Mesothelial cell of epicardium (in vitro differentiated cells): ENCODE measurements around the gene PTPRN2. TPM values are rescaled to one million over a fixed set of nuclear protein-coding genes. Genes with fewer than 3 reads are reported as not detected.

Experiments used
- DNase-seq, 2 experiments: peaks; one replicate each; pipeline ENCODE4 v3.0.0; 2021; ENCODE audit warnings: low spot score in 2 of 2; ENCODE audit not compliant: unreplicated experiment in 2 of 2
- H3K27ac Mint-ChIP-seq: 2 replicates; pipeline ENCODE4 v1.8.0; 2021; ENCODE audit warnings: mixed read lengths
- H3K27me3 Mint-ChIP-seq: 2 replicates; pipeline ENCODE4 v1.8.0; 2021; ENCODE audit warnings: low read depth, mixed read lengths
- H3K36me3 Mint-ChIP-seq: 2 replicates; pipeline ENCODE4 v1.8.0; 2021; ENCODE audit warnings: mixed read lengths
- H3K4me1 Mint-ChIP-seq: 2 replicates; pipeline ENCODE4 v1.8.0; 2021; ENCODE audit warnings: mixed read lengths
- H3K4me3 Mint-ChIP-seq: 2 replicates; pipeline ENCODE4 v1.8.0; 2021; ENCODE audit warnings: mild to moderate bottlenecking, moderate library complexity, mixed read lengths
- H3K9me3 Mint-ChIP-seq: 2 replicates; pipeline ENCODE4 v1.8.0; 2021; ENCODE audit warnings: mixed read lengths
- total RNA-seq: library from RNA; stranded (reverse); gene quantifications from 3 replicates; pipeline ENCODE4 v1.2.1, GENCODE V29; 2021
- TF ChIP-seq, protein P1 (sequence below): fragments of 200-600 bp; sonication (generic); IDR thresholded peaks from one replicate; pipeline ENCODE4 v1.5.0; 2021; ENCODE audit warnings: antibody characterized with exemption; ENCODE audit not compliant: unreplicated experiment

PTPRN2 gene
- total RNA-seq, 1 donor from 2014 or later, result 2.2 TPM

DNA sequence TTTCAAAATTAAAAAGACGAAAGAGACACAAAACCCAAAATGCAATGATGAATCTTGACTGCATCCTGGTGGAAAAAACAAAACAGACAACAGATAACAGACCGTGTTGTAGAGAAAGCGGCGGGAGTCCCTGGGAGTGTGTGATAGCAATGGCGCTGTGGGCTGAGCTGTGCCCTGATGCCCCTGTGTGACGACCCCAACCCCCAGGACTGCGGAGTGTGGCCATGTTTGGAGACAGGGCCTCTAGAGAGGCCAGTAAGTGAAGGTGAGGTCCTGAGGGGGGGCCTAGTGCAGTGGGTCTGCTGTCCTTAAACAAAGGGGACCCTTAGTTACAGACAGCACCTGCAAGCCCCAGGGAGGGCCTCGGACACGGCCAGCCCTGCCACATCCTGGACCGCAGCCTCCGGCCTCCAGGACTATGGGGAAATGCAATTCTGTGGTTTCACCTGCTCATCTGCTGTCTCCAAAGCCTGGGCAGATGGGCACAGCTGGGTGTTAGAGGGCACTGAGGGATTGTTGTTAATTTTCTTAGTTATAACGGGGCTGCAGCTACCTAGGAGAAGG is 973.1 kb downstream of the PTPRN2 start:
- Mint-ChIP-seq H3K4me1 (no peaks in the 10 kb centered on the region), H3K36me3 (no peaks in the 10 kb centered on the region), H3K27ac (no peak overlapping the region), H3K27me3 (peaks cover 45% of the 10 kb centered on the region), H3K9me3 (no peaks in the 10 kb centered on the region), H3K4me3 (no peak overlapping the region)
- DNase-seq, result no peak
- TF ChIP-seq, protein P1, sequence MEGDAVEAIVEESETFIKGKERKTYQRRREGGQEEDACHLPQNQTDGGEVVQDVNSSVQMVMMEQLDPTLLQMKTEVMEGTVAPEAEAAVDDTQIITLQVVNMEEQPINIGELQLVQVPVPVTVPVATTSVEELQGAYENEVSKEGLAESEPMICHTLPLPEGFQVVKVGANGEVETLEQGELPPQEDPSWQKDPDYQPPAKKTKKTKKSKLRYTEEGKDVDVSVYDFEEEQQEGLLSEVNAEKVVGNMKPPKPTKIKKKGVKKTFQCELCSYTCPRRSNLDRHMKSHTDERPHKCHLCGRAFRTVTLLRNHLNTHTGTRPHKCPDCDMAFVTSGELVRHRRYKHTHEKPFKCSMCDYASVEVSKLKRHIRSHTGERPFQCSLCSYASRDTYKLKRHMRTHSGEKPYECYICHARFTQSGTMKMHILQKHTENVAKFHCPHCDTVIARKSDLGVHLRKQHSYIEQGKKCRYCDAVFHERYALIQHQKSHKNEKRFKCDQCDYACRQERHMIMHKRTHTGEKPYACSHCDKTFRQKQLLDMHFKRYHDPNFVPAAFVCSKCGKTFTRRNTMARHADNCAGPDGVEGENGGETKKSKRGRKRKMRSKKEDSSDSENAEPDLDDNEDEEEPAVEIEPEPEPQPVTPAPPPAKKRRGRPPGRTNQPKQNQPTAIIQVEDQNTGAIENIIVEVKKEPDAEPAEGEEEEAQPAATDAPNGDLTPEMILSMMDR, result no peak

DNA sequence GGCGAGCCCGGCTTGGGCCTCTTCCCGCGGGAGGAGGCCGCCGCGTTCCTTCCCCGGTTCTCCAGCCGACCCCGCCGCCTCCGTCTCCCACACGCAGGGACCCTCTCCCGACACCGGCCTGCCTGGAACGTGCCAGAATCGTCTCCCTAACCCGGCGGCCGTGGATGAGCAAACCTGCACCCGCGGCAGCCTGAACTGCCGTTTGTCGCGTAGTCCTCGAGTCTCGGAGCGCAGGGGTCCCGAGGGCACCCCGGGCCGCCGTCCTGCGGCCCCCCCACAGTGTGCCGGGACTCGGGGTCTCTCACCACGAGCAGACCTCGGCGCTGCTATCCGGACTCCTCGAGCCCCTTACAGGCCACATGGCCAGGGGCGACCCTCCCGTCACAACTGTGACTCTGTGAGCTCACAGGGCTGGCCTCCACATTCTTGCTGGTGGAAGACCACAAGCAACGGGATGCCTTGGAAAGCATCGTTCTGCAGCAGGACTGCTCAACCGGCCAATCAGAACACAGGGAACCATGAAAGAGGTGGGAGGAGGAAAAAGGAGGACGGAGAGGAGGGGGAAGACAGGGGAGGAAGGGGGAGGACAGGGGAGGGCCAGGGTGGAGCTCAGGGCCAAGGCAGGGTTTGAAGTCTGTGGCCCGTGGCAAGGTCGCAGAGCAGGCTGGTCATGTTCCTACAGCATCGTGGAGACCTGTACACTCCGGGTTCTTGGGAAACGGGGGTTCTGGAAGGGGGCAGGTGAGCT is 973.9 kb downstream of the PTPRN2 start:
- no peaks in the 10 kb centered on the region for H3K36me3 Mint-ChIP-seq
- H3K27me3 Mint-ChIP-seq, result peaks cover 42% of the 10 kb centered on the region
- no peak overlapping the region for H3K27ac Mint-ChIP-seq
- no peaks in the 10 kb centered on the region for H3K9me3 Mint-ChIP-seq
- TF ChIP-seq, protein P1, result no peak
- no peak overlapping the region for H3K4me3 Mint-ChIP-seq
- no peak for DNase-seq
- no peaks in the 10 kb centered on the region for H3K4me1 Mint-ChIP-seq

DNA sequence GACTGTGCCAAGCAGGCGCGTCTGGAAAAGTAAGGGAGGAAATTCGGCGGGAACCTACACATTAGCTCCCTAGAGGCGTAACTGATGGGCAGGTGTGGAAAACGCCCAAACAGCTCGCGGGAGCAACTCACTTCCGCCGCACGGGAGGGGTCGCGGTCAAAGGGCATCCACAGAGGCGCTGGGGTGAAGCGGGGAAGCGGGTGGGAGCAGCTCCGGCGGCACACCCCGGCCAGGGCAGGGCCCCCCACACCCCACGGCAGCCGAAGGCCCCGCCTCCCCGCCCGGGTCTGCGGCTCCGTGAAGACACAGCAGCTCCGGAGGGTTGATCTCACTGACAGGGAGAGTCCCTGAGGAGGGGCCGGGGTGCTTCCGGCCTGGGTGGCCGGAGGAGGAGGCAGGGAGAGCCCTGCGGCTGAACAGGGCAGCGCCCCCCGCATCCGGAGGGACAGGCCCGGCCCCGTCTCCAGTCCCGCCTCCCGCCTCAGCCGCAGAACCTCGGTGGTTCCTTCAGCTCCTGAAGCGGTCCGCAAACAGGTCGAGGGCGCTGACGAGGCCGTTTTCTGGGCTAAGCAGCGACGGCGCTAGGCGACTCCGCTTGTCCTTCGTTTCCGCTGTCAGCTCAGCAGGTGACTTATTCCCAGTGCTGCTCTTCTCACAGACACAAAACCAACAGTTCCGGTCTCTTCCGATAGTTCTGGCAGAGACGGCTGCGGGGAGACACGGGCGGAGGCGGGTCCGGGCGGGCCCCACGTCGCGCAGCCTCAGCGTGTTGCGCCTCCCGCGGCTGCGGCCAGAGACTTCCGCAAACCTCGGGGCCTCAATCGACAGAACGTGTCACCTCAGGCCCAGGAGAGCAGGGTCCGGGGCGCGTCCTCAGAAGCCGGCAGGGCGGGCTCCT is 974.7 kb downstream of the PTPRN2 start:
- DNase-seq, result no peak
- Mint-ChIP-seq H3K4me1 (no peaks in the 10 kb centered on the region), H3K36me3 (no peaks in the 10 kb centered on the region), H3K27me3 (peaks cover 35% of the 10 kb centered on the region), H3K9me3 (no peaks in the 10 kb centered on the region), H3K27ac (no peak overlapping the region), H3K4me3 (no peak overlapping the region)
- TF ChIP-seq, protein P1, result no peak

DNA sequence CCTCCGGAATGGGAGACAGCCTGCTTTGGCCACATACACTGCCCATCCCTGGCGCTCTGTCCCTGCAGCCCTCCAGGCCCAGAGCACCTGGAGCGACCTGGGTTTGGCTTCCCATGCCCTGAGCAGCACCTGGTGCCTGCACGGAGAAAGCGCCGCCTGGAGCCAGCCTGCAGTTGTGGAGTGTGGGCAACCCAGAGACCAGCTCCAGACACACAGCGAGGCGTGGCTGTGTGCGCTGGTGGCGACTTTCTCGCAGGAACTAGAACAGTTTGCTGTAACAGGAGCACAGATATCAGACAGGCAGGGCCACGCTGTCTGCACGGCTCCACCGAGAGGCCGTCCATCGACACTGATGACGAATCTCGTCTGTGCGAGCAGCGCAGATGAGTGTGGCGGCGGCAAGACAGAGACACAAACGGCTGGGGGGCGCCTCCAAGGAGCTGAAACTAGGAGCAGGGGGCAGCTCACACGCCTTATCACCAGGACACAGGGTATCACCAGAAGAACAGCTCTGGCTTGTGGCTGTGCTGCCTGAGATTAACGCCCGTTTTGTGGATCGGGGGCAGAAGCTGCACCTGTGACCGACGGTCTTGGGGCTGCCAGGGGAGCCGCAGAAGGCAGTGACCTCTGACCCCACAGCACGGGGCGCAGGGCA is 975.5 kb downstream of the PTPRN2 start:
- no peak overlapping the region for H3K27ac Mint-ChIP-seq
- no peaks in the 10 kb centered on the region for H3K4me1 Mint-ChIP-seq
- TF ChIP-seq, protein P1, result no peak
- peaks cover 32% of the 10 kb centered on the region for H3K27me3 Mint-ChIP-seq
- H3K4me3 Mint-ChIP-seq, result no peak overlapping the region
- no peaks in the 10 kb centered on the region for H3K36me3 Mint-ChIP-seq
- no peaks in the 10 kb centered on the region for H3K9me3 Mint-ChIP-seq
- DNase-seq, result no peak

DNA sequence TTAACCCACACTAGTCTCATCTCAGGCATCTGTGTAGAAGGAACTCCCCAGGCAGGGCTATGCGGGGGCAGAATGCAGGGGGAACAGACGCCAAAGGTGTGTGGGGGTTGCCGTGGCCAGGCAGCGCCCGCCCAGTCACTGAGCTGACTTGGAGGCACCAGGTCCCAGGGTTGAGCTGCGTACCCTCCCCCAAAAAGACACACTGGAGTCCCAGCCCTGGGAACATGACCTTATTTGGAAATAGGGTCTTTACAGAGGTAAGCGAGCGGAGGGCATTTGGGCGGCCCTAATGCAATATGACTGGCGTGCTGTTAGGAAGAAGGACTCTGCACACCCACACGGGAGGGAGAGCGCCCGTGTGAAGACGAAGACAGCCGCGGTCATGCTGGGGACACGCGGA is 976.3 kb downstream of the PTPRN2 start:
- DNase-seq, result no peak
- no peaks in the 10 kb centered on the region for H3K4me1 Mint-ChIP-seq
- no peak overlapping the region for H3K27ac Mint-ChIP-seq
- TF ChIP-seq, protein P1, result no peak
- peaks cover 32% of the 10 kb centered on the region for H3K27me3 Mint-ChIP-seq
- H3K9me3 Mint-ChIP-seq, result no peaks in the 10 kb centered on the region
- no peak overlapping the region for H3K4me3 Mint-ChIP-seq
- no peaks in the 10 kb centered on the region for H3K36me3 Mint-ChIP-seq
